Ishikawa (cell line): ENCODE results near the gene BMPR1A.

ENCODE experiments used
- CEBPB ChIP-seq: IDR thresholded peaks from 2 replicates; pipeline ENCODE4 v1.6.1; 2012
- CREB1 ChIP-seq: IDR thresholded peaks from 2 replicates; pipeline ENCODE4 v1.6.1; 2012; ENCODE audit warnings: low read depth
- EGR1 ChIP-seq: IDR thresholded peaks from 2 replicates; pipeline ENCODE4 v1.6.1; 2012
- EP300 ChIP-seq: IDR thresholded peaks from 2 replicates; pipeline ENCODE4 v1.6.1; 2012; ENCODE audit warnings: borderline replicate concordance
- FOXM1 ChIP-seq: IDR thresholded peaks from 2 replicates; pipeline ENCODE4 v1.6.1; 2012; ENCODE audit warnings: low read depth, borderline replicate concordance
- MAX ChIP-seq: IDR thresholded peaks from 2 replicates; pipeline ENCODE4 v1.6.1; 2012
- NFIC ChIP-seq: IDR thresholded peaks from 2 replicates; pipeline ENCODE4 v1.6.1; 2012
- RAD21 ChIP-seq: IDR thresholded peaks from 2 replicates; pipeline ENCODE4 v1.6.1; 2012; ENCODE audit warnings: low read depth
- TAF1 ChIP-seq: IDR thresholded peaks from 2 replicates; pipeline ENCODE4 v1.6.1; 2012; ENCODE audit warnings: low read depth, mild to moderate bottlenecking
- TCF12 ChIP-seq: IDR thresholded peaks from 2 replicates; pipeline ENCODE4 v1.6.1; 2012; ENCODE audit warnings: low read depth
- TEAD4 ChIP-seq: IDR thresholded peaks from 2 replicates; pipeline ENCODE4 v1.6.1; 2012
- USF1 ChIP-seq: IDR thresholded peaks from 2 replicates; pipeline ENCODE4 v1.6.1; 2012
- YY1 ChIP-seq: IDR thresholded peaks from 2 replicates; pipeline ENCODE4 v1.6.1; 2012; ENCODE audit warnings: low read depth
- ZBTB7A ChIP-seq: IDR thresholded peaks from 2 replicates; pipeline ENCODE4 v1.6.1; 2012; ENCODE audit warnings: low read depth
- TF ChIP-seq, protein P1 (sequence below): IDR thresholded peaks from 2 replicates; pipeline ENCODE4 v1.6.1; 2012; ENCODE audit warnings: low read depth, mild to moderate bottlenecking

The BMPR1A gene

GRCh38 chr10:86804805-86805204, 48.4 kb downstream of the BMPR1A start:
- no peak for TF ChIP-seq YY1

DNA sequence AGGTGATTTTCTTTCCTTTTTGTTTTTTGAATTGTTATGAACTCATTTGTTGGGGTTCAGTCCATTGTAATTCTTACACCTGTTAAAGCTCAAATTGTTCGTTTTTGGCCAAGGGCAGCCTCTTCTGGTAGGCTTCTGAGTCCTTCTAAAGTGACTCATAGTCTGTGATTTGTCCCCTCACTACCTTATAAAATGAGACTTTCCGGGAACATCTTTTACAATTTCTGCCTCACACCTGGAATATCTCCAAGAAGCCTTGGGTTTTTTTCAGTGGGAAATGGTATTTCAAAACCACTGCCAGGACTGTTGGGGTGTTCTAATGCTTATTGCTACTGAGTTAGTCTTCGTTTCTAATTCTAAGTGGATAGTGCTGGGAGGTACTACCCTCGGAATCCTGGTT, 56.7 kb downstream of the BMPR1A start:
- no peak for TF ChIP-seq TAF1
- TF ChIP-seq MAX: no peak
- no peak for TF ChIP-seq CREB1

GRCh38 chr10:86813982-86814381, 57.6 kb downstream of the BMPR1A start:
- no peak for TF ChIP-seq TEAD4
- TF ChIP-seq CEBPB: no peak
- no peak for TF ChIP-seq MAX
- no peak for TF ChIP-seq YY1
- no peak for TF ChIP-seq RAD21
- no peak for TF ChIP-seq TCF12
- TF ChIP-seq NFIC: no peak
- TF ChIP-seq ZBTB7A: no peak
- no peak for TF ChIP-seq FOXM1
- TF ChIP-seq, protein P1, sequence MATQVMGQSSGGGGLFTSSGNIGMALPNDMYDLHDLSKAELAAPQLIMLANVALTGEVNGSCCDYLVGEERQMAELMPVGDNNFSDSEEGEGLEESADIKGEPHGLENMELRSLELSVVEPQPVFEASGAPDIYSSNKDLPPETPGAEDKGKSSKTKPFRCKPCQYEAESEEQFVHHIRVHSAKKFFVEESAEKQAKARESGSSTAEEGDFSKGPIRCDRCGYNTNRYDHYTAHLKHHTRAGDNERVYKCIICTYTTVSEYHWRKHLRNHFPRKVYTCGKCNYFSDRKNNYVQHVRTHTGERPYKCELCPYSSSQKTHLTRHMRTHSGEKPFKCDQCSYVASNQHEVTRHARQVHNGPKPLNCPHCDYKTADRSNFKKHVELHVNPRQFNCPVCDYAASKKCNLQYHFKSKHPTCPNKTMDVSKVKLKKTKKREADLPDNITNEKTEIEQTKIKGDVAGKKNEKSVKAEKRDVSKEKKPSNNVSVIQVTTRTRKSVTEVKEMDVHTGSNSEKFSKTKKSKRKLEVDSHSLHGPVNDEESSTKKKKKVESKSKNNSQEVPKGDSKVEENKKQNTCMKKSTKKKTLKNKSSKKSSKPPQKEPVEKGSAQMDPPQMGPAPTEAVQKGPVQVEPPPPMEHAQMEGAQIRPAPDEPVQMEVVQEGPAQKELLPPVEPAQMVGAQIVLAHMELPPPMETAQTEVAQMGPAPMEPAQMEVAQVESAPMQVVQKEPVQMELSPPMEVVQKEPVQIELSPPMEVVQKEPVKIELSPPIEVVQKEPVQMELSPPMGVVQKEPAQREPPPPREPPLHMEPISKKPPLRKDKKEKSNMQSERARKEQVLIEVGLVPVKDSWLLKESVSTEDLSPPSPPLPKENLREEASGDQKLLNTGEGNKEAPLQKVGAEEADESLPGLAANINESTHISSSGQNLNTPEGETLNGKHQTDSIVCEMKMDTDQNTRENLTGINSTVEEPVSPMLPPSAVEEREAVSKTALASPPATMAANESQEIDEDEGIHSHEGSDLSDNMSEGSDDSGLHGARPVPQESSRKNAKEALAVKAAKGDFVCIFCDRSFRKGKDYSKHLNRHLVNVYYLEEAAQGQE: no peak
- TF ChIP-seq USF1: no peak
- TF ChIP-seq EP300: no peak
- no peak for TF ChIP-seq CREB1
- no peak for TF ChIP-seq EGR1
- no peak for TF ChIP-seq TAF1

DNA sequence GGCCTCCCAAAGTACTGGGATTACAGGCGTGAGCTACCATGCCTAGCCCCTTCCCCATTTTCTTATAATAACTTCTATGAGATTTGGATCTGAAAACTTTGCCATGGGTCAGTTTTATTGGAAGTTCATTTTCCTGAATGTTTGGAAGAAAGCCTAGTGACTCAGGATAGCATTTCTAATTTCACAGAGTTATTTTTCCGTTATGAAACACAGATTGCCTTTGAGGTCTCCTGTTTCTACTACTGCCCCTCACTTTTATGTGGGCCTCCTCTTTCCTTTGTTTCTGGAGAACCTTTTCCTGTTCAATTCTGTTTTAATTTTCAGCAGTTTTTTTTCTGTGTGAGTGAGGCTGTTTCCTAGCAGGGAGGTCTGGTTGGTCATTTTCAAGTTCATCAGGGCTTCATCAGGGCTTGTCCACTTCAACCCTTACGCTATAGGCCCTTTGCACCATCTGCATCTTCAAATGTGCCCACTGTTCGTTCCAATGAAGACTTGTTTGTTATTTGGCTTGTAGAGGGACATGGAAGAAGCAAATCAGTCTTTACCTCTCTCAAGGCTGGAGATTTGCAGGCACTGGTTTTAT, 58.7 kb downstream of the BMPR1A start:
- no peak for TF ChIP-seq TAF1

DNA sequence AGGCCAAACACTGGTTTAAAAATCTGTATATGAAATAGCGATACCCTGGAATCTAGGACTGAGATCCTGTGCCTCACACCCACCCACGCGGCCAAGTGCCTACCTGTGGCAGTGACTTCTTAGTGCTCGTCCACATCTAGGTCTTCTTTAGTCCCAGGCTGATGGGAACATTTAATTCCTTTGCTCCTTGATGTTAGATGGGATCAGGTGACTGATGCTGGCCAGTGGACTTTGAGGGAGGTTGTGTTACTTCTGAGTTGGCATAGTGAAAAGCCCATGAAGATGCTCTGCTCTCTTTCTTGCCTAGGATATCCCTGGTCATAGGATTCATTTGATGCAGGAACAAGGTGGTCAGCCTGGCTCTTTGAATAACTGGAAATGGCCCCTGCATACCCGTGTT, 59.2 kb downstream of the BMPR1A start:
- TF ChIP-seq MAX: no peak
- TF ChIP-seq EGR1: no peak
- TF ChIP-seq TAF1: no peak
- no peak for TF ChIP-seq TEAD4

GRCh38 chr10:86817246-86817645, 60.8 kb downstream of the BMPR1A start:
- TF ChIP-seq MAX (no peak), TAF1 (no peak), CREB1 (no peak), NFIC (no peak), TEAD4 (no peak), EGR1 (no peak), ZBTB7A (no peak), FOXM1 (no peak), CEBPB (no peak), USF1 (no peak), EP300 (no peak)
- TF ChIP-seq, protein P1: no peak

GRCh38 chr10:86819567-86819966, 63.1 kb downstream of the BMPR1A start:
- TF ChIP-seq ZBTB7A (no peak), EGR1 (no peak), YY1 (no peak), TAF1 (no peak), TEAD4 (no peak), CREB1 (no peak), MAX (no peak)
- TF ChIP-seq, protein P1: no peak
